ENCODE measurements around the gene FOXO6. TPM values are rescaled to one million over a fixed set of nuclear protein-coding genes. Genes with fewer than 3 reads are reported as not detected.
A peak's percentile ranks its signal among the peaks of the same experiment; 100 is the strongest.

Gene FOXO6
- total RNA-seq, 5 donors from 2014 or later (not counting 1 experiment from before 2014, with no cell fraction given): 0.13 to 0.70 (median 0.63) TPM; not detected in 2

DNA sequence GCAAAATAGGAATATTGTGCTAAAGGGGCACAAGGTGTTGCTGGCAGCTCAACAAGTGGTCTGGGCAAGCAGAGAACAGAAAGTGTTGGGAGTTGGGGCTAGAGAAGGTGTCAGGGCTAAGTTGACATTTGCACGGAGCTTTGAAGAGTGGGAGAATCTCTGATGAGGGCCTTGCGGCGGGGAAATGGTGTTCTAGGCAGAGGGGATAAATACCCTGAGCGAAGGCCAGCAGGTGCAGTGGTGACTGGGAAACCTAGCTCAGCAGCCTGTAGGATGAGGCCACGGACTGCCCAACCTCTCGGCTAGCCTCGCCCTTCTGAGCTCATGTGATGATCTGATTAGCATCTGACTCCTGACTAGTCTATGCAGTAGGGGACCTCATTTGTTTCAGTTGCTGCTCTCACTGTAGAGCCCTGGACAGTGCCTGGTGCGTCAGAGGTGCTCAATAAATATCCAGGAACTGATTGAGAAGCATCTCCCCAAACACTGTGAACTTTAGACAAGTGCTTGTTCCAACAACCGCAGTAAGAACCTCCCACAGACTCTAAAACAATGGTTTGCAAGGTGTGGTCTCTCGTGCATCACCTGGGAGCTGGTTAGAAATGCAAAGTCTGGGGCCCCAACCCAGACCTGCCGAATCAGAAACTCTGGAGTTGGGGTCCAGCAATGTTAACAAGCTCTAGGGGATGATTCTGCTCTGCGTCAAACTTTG lies 1.0 kb upstream of the FOXO6 start:
- CTCF ChIA-PET: no interaction called here
- Histone ChIP-seq H3K27ac (ENCODE audit: low read length) (peak overlapping the region; percentile 16), H3K9me3 (no peaks in the 10 kb centered on the region), H3K4me3 (ENCODE audit: control insufficient read depth in 1 of 2, extremely low read depth in 1 of 2, low read length in 1 of 2) (peak overlapping the region; percentile 35 to 55), H3K36me3 (ENCODE audit: control insufficient read depth in 2 of 2, extremely low read depth in 1 of 2, insufficient read depth in 1 of 2, low read length in 1 of 2) (no peaks in the 10 kb centered on the region), H3K27me3 (replicated peaks in 1 of 2; ENCODE audit: control insufficient read depth in 2 of 2, extremely low read depth in 1 of 2, insufficient read depth in 2 of 2, low read length in 1 of 2) (peaks cover 0 to 58% of the 10 kb centered on the region in 2 experiments), H3K4me1 (ENCODE audit: control insufficient read depth in 1 of 2, extremely low read depth in 1 of 2, insufficient read depth in 2 of 2, low read length in 2 of 2) (peaks cover 3 to 28% of the 10 kb centered on the region in 2 experiments)
- H3K4me3 Mint-ChIP-seq: peak overlapping the region; percentile 68 to 77 (median 74)
- POLR2A ChIA-PET: interaction anchor here in 1 of 2 donors (0.5 to 0.7 kb wide), 2 partner anchors 32 to 123 kb away, joined by 4 to 6 read pairs; no protein-coding TSS in a partner anchor
- H3K36me3 Mint-ChIP-seq: no peaks in the 10 kb centered on the region
- H3K27ac Mint-ChIP-seq: peak overlapping the region; percentile 4 to 61
- DNase-seq (peak in 1 of 35 experiments; percentile 21), ATAC-seq (replicated peaks in 1 of 4) (no peak)
- WGBS (ENCODE audit: insufficient coverage): 75% methylated on average over 11 of the region's 12 CpGs
- H3K27me3 Mint-ChIP-seq: peaks cover 5 to 26% of the 10 kb centered on the region in 2 donors
- no peaks in the 10 kb centered on the region for H3K9me3 Mint-ChIP-seq
- H3K4me1 Mint-ChIP-seq: peaks cover 12 to 26% (median 13%) of the 10 kb centered on the region in 3 donors

DNA sequence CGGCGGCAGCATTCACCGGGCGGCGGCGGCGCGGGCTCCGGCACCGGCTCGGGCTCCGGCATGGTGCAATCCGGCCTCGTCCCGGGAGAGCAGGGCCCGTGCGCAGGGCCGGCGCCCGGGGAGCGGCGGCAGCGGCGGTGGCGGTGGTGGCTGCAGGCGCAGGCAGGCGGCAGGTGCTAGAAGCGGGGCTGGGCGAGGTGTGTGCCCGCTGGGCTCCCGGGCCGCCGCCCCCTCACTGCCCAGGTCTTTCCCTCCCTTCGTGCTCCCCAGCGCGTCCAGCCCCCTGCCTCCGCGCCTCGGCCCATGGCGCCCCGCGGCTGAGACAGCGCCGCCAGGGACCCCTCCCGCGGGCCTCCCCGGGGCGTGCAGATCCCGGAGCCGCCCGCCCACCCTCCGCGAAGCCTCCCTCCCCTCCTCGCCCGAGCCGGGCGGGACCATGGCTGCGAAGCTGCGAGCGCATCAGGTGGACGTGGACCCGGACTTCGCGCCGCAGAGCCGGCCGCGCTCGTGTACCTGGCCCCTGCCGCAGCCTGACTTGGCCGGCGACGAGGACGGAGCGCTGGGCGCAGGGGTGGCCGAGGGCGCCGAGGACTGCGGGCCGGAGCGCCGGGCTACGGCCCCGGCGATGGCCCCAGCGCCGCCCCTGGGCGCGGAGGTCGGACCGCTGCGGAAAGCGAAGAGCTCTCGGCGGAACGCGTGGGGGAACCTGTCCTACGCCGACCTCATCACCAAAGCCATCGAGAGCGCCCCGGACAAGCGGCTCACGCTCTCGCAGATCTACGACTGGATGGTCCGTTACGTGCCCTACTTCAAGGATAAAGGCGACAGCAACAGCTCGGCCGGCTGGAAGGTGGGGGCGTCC lies 492 bp downstream of the FOXO6 start:
- peak; percentile 8 to 35 (median 26) for ATAC-seq (replicated peaks in 1 of 4)
- no peak overlapping the region for H3K27ac ChIP-seq (ENCODE audit: low read length)
- ChIA-PET POLR2A (interaction anchor here in 1 of 2 donors (0.5 to 1.2 kb wide), 2 partner anchors 120 to 1310 kb away, joined by 6 to 8 read pairs; no protein-coding TSS in a partner anchor), CTCF (interaction anchor here in 1 of 2 donors (0.6 kb wide), 2 partner anchors 221 to 292 kb away, joined by 3 read pairs; no protein-coding TSS in a partner anchor)
- DNase-seq: peak in 6 of 35 experiments; percentile 17 to 57 (median 31)
- H3K27ac Mint-ChIP-seq: no peak overlapping the region
- H3K27me3 ChIP-seq (replicated peaks in 1 of 2; ENCODE audit: control insufficient read depth in 2 of 2, extremely low read depth in 1 of 2, insufficient read depth in 2 of 2, low read length in 1 of 2): peaks cover 0 to 66% of the 10 kb centered on the region in 2 experiments
- no peaks in the 10 kb centered on the region for H3K9me3 Mint-ChIP-seq
- H3K36me3 ChIP-seq (ENCODE audit: control insufficient read depth in 2 of 2, extremely low read depth in 1 of 2, insufficient read depth in 1 of 2, low read length in 1 of 2): no peaks in the 10 kb centered on the region
- no peaks in the 10 kb centered on the region for H3K9me3 ChIP-seq
- no peaks in the 10 kb centered on the region for H3K36me3 Mint-ChIP-seq
- H3K4me1 Mint-ChIP-seq: peaks cover 15 to 30% (median 22%) of the 10 kb centered on the region in 3 donors
- H3K4me3 Mint-ChIP-seq: peak overlapping the region; percentile 57 to 67 (median 59)
- H3K4me1 ChIP-seq (ENCODE audit: control insufficient read depth in 1 of 2, extremely low read depth in 1 of 2, insufficient read depth in 2 of 2, low read length in 2 of 2): peaks cover 3 to 41% of the 10 kb centered on the region in 2 experiments
- WGBS (ENCODE audit: insufficient coverage): under 1% methylated on average over 111 of the region's 113 CpGs
- peak overlapping the region; percentile 24 to 49 for H3K4me3 ChIP-seq (ENCODE audit: control insufficient read depth in 1 of 2, extremely low read depth in 1 of 2, low read length in 1 of 2)
- H3K27me3 Mint-ChIP-seq: peaks cover 5 to 27% of the 10 kb centered on the region in 2 donors

DNA sequence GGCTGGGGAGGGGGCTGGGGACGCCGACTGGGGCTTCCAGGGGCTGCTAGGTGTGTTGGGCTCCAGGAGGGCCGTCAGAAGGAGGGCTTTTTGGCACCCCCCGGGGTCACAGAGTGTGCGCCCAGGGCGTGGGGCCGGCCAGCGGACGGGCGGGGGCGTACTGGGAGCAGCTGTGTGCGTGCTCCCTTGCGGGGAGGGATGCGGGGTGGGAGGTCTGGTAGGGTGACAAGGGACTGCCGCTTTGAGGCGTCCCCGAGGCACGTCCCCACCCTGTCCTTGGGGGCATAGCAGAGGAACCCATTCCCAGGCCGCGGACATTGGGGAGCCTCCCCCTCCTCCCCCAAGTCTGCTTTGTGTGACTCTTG lies 1.1 kb downstream of the FOXO6 start:
- H3K4me3 Mint-ChIP-seq: peak overlapping the region; percentile 57 to 67 (median 59)
- H3K36me3 Mint-ChIP-seq: no peaks in the 10 kb centered on the region
- Histone ChIP-seq H3K4me1 (ENCODE audit: control insufficient read depth in 1 of 2, extremely low read depth in 1 of 2, insufficient read depth in 2 of 2, low read length in 2 of 2) (peaks cover 5 to 47% of the 10 kb centered on the region in 2 experiments), H3K9me3 (no peaks in the 10 kb centered on the region), H3K27me3 (replicated peaks in 1 of 2; ENCODE audit: control insufficient read depth in 2 of 2, extremely low read depth in 1 of 2, insufficient read depth in 2 of 2, low read length in 1 of 2) (peaks cover 0 to 71% of the 10 kb centered on the region in 2 experiments), H3K36me3 (ENCODE audit: control insufficient read depth in 2 of 2, extremely low read depth in 1 of 2, insufficient read depth in 1 of 2, low read length in 1 of 2) (no peaks in the 10 kb centered on the region), H3K27ac (ENCODE audit: low read length) (no peak overlapping the region), H3K4me3 (ENCODE audit: control insufficient read depth in 1 of 2, extremely low read depth in 1 of 2, low read length in 1 of 2) (peak overlapping the region in 1 of 2 donors; percentile 24)
- ChIA-PET CTCF (interaction anchor here in 1 of 2 donors (0.6 kb wide), 1 partner anchor 40 kb away, joined by 4 read pairs; no protein-coding TSS in a partner anchor), POLR2A (no interaction called here)
- no peak overlapping the region for H3K27ac Mint-ChIP-seq
- peaks cover 5 to 31% of the 10 kb centered on the region in 2 donors for H3K27me3 Mint-ChIP-seq
- DNase-seq (no peak), ATAC-seq (replicated peaks in 1 of 4) (no peak)
- 9% methylated on average over 11 of the region's 20 CpGs for WGBS (ENCODE audit: insufficient coverage)
- peaks cover 18 to 35% (median 29%) of the 10 kb centered on the region in 3 donors for H3K4me1 Mint-ChIP-seq
- no peaks in the 10 kb centered on the region for H3K9me3 Mint-ChIP-seq

DNA sequence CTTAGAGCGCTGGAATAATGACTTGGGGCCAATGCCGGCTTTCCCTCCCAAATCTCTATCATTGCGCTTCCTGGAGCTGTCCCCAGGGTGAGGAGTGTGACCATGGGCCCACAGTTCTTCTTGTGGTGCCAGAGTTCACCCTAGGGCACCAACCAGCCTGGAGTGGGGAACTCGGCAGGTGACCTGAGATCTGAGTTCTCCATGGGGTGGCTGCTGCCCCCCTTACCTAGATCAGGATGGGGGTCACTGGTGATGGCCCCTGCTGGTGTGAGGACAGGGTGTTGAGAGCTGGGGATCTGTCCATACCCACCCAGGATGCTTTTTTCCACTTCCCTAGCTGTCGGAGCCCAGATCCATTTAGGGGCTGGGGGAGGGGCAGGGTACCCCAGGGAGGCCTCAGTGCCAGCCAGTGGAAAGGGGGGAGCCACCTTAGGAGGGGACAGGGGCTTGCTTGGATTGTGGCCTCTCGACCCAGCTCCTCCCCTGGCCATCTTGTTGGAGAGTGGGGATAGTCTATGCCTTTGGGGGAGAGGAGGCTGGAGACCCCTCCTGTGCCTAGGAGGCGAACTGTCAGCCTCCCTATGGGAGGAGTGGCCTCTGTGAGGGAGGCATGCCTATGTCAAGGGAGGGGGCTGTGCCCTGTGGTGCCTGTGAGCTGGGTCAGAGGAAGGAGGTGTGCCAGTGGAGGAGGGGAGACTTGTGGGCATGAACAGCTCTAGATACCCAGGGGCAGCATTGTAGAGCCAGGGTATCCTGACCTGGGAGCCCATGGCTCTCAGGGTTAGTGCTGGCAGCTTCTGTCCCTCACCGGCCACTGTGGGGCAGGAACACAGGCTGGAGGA lies 1.7 kb downstream of the FOXO6 start:
- DNase-seq: no peak
- no peaks in the 10 kb centered on the region for H3K9me3 Mint-ChIP-seq
- CTCF ChIA-PET: interaction anchor here in 1 of 2 donors (0.6 kb wide), 1 partner anchor 40 kb away, joined by 4 read pairs; no protein-coding TSS in a partner anchor
- peaks cover 5 to 46% of the 10 kb centered on the region in 2 experiments for H3K4me1 ChIP-seq (ENCODE audit: control insufficient read depth in 1 of 2, extremely low read depth in 1 of 2, insufficient read depth in 2 of 2, low read length in 2 of 2)
- no peaks in the 10 kb centered on the region for H3K36me3 Mint-ChIP-seq
- H3K36me3 ChIP-seq (ENCODE audit: control insufficient read depth in 2 of 2, extremely low read depth in 1 of 2, insufficient read depth in 1 of 2, low read length in 1 of 2): no peaks in the 10 kb centered on the region
- H3K9me3 ChIP-seq: no peaks in the 10 kb centered on the region
- ATAC-seq (replicated peaks in 1 of 4): no peak
- H3K4me3 ChIP-seq (ENCODE audit: control insufficient read depth in 1 of 2, extremely low read depth in 1 of 2, low read length in 1 of 2): no peak overlapping the region
- H3K4me1 Mint-ChIP-seq: peaks cover 20 to 40% (median 32%) of the 10 kb centered on the region in 3 donors
- H3K27ac ChIP-seq (ENCODE audit: low read length): no peak overlapping the region
- peaks cover 9 to 36% of the 10 kb centered on the region in 2 donors for H3K27me3 Mint-ChIP-seq
- 82% methylated on average over 4 of the region's 8 CpGs for WGBS (ENCODE audit: insufficient coverage)
- peaks cover 0 to 71% of the 10 kb centered on the region in 2 experiments for H3K27me3 ChIP-seq (replicated peaks in 1 of 2; ENCODE audit: control insufficient read depth in 2 of 2, extremely low read depth in 1 of 2, insufficient read depth in 2 of 2, low read length in 1 of 2)
- H3K4me3 Mint-ChIP-seq: peak overlapping the region; percentile 57 to 67 (median 59)
- POLR2A ChIA-PET: no interaction called here
- H3K27ac Mint-ChIP-seq: peak overlapping the region in 1 of 2 donors; percentile 23

DNA sequence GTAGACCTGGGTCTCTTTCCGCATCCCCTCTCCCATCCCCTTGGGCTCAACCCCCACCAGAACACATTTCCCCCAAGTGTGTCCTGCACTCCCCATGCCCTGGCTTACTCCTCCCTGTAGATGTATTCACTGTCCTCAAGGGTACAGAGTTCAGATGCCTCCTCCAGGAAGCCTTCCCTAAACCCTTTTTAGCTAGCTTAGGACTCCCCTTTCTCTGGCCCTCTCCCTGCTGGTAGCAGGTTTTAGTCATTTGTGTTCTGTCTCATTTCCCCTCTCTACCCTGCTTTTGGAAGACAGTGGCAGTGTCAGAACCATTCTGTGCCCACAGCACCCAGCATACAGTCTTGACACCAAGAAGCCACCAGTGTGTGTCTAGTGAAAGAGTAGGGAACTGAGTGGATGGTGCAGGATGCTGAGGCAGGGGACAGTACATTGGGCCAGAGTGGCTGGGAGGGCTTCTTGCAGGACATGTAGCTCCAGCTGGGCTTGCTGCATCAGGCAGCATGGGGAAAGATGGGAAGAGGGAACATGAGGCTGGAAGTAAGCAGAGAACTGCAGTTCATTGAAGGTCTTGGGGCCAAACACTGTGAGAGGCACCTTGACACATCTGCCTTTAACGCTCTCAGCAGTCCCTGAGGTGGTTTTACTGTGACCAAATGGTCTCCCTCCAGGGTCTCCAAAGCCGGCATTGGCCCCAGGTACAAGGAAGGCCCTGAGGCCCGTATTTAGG lies 2.5 kb downstream of the FOXO6 start:
- H3K4me3 Mint-ChIP-seq: peak overlapping the region in 1 of 3 donors; percentile 67
- H3K27me3 Mint-ChIP-seq: peaks cover 10 to 35% of the 10 kb centered on the region in 2 donors

More for the DNA sequence above, 2.5 kb downstream of the FOXO6 start:
- Histone ChIP-seq H3K9me3 (no peaks in the 10 kb centered on the region), H3K36me3 (ENCODE audit: control insufficient read depth in 2 of 2, extremely low read depth in 1 of 2, insufficient read depth in 1 of 2, low read length in 1 of 2) (no peaks in the 10 kb centered on the region), H3K4me1 (ENCODE audit: control insufficient read depth in 1 of 2, extremely low read depth in 1 of 2, insufficient read depth in 2 of 2, low read length in 2 of 2) (peaks cover 5 to 44% of the 10 kb centered on the region in 2 experiments), H3K27me3 (replicated peaks in 1 of 2; ENCODE audit: control insufficient read depth in 2 of 2, extremely low read depth in 1 of 2, insufficient read depth in 2 of 2, low read length in 1 of 2) (peaks cover 0 to 71% of the 10 kb centered on the region in 2 experiments), H3K27ac (ENCODE audit: low read length) (no peak overlapping the region), H3K4me3 (ENCODE audit: control insufficient read depth in 1 of 2, extremely low read depth in 1 of 2, low read length in 1 of 2) (no peak overlapping the region)
- Mint-ChIP-seq H3K27ac (no peak overlapping the region), H3K4me1 (peaks cover 20 to 40% (median 32%) of the 10 kb centered on the region in 3 donors), H3K36me3 (no peaks in the 10 kb centered on the region), H3K9me3 (no peaks in the 10 kb centered on the region)
- no peak for DNase-seq
- ATAC-seq (replicated peaks in 1 of 4): no peak
- ChIA-PET POLR2A (no interaction called here), CTCF (no interaction called here)
- WGBS (ENCODE audit: insufficient coverage): 86% methylated on average over 2 of the region's 4 CpGs
